HFF-Myc (cell line): ENCODE data around the gene UXS1.

ENCODE experiments used
- DNase-seq: peaks from one replicate; pipeline ENCODE4 v3.0.0-alpha.2; 2011; ENCODE audit warnings: low read depth; ENCODE audit errors: extremely low read depth
- H3K4me3 ChIP-seq: replicated peaks from 2 replicates; pipeline ENCODE4 v1.5.1; 2011; ENCODE audit warnings: low read depth, mild to moderate bottlenecking, control low read depth, low read length
- TF ChIP-seq, protein P1 (sequence below): IDR thresholded peaks from 2 replicates; pipeline ENCODE4 v1.5.1; 2012; ENCODE audit warnings: mild to moderate bottlenecking, low read depth, low read length, control low read depth; ENCODE audit errors: missing control alignments

UXS1 gene

DNA sequence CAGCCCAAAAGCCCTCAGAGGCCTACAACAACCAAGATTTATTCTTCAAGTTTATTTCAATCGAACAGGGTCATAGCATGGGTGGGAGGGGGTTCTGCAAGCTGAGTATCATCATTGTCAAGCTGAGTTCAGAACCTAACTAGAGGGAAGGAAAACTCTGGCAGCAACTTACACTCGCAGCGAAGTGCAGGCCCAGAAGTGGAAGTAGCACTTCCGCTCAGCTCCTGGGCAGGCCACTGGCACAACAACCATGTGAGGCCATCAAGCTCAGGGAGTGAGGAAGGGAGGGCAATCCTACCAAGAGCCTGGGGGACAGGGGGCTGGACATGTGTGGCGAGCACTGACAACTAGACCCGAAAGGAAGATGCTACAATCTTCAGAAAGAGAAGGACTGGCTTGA, 4.8 kb downstream of the UXS1 start:
- TF ChIP-seq, protein P1, sequence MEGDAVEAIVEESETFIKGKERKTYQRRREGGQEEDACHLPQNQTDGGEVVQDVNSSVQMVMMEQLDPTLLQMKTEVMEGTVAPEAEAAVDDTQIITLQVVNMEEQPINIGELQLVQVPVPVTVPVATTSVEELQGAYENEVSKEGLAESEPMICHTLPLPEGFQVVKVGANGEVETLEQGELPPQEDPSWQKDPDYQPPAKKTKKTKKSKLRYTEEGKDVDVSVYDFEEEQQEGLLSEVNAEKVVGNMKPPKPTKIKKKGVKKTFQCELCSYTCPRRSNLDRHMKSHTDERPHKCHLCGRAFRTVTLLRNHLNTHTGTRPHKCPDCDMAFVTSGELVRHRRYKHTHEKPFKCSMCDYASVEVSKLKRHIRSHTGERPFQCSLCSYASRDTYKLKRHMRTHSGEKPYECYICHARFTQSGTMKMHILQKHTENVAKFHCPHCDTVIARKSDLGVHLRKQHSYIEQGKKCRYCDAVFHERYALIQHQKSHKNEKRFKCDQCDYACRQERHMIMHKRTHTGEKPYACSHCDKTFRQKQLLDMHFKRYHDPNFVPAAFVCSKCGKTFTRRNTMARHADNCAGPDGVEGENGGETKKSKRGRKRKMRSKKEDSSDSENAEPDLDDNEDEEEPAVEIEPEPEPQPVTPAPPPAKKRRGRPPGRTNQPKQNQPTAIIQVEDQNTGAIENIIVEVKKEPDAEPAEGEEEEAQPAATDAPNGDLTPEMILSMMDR = no peak
- no peak for DNase-seq
- H3K4me3 ChIP-seq = no peak overlapping the region

DNA sequence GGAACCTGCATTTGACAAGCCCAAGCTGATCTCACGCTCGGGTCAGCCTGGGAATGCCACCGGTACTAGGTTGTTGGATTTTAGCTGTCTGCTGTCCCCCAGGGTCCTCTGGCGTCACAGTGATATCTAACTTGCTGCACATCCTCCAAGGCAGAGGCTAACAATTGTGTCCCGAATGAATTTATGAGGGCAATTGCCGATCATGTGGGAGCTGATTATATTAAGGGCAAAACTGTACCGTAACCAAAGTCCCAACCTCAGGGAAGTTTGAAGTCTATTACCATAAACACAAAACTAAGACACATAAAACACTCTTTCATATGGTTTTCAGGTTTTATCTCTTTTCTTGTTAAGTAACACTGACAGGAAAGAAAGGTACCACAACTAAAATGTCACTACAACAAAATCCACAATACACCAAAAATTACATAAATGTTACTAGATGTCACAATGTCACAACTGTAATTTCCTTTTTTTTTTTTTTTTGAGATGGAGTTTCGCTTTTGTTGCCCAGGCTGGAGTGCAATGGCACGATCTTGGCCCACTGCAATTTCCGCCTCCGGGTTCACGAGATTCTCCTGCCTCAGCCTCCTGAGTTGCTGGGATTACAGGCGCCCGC, 6.7 kb downstream of the UXS1 start:
- DNase-seq = no peak
- TF ChIP-seq, protein P1 = no peak
- H3K4me3 ChIP-seq = no peak overlapping the region

DNA sequence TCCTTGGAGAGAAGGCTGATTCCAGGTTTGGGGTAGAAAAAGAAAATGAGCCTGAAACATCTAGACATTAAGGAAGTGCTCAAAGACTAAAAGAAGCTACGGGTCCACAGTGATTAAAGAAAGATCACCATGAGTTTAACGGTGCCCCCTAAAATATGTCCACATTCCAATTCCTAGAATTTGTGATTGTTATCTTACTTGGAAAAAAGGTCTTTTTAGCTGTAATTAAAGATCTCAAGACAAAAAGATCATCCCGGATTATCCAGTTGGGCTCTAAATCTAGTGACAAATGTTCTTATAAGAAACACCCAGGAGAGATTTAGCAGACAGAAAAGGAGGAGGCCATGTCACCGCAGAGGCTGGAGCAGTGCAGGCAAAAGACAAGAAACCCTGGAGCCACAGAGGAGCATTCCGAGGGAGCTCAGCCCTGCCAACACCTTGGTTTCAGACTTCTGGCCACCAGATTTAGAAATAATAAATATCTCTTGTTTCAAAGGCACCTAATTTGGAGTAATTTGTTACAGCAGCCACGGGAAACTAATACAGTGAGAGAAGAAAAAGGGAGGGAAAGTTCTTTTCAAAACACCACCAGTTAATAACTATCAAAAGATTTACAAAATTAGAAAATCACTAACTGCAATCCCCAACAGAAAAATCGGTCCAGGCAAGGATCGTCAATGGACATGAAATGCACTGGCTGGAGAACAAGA, 8.5 kb downstream of the UXS1 start:
- DNase-seq = no peak
- H3K4me3 ChIP-seq = no peak overlapping the region
- TF ChIP-seq, protein P1 = no peak

DNA sequence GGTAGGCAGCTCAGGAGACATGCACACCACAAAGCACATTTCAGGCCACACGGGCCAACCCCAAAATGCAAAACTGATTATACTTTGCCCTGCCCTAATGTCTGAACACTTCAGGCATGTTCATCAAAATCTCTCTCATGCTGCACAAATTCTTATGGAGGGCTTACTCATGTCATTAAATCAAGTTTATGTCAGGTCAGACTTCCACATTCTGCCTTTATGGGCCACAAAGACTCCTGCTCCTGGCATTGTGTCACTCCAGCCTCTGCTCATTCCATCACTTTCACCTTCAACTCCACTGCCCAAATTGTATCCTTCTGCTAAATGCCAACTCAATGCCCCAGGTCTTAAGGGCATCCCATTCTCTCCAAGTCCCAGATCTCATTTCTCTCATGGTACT, 9.2 kb downstream of the UXS1 start:
- H3K4me3 ChIP-seq = no peak overlapping the region
- no peak for DNase-seq
- TF ChIP-seq, protein P1 = no peak

DNA sequence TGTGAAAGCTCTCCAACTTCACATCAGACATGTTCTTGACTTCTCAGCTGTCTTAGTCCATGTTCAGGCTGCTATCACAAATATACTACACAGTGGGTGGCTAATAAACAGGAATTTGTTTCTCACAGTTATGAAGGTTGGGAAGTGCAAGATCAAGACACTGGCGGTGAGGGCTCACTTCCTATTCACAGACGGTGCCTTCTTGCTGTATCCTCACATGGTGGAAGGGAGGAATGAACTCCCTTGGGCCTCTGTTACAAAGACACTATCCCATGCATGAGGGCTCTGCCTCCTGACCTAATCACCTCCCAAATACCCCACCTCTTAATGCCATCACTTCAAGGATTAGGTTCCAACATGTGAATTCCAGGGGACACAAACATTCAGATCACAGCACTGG, 9.7 kb downstream of the UXS1 start:
- H3K4me3 ChIP-seq = no peak overlapping the region
- DNase-seq = no peak
- TF ChIP-seq, protein P1 = no peak

- TF ChIP-seq, protein P1 = no peak
- DNase-seq = no peak
- H3K4me3 ChIP-seq = no peak overlapping the region
These were observed 10.9 kb downstream of the UXS1 start for GRCh38 chr2:106183101-106183696.
